WTC11 (cell line): ENCODE measurements around the gene OLFML2B. TPM values are rescaled to one million over a fixed set of nuclear protein-coding genes. Genes with fewer than 3 reads are reported as not detected.

Experiments used
- ATAC-seq: fragments of 200-7000 bp; cut with Tn5 transposase; 2 replicates; pipeline ENCODE4 v1.10.0; 2021; ENCODE audit warnings: mild to moderate bottlenecking, moderate library complexity
- CTCF ChIA-PET: fragments of 300-600 bp; sonication (Branson Sonifier 250); formaldehyde crosslinking; loops from one replicate; lab custom pipeline; 2021; ENCODE audit warnings: antibody characterized with exemption; lab: Charles Lee
- POLR2A ChIA-PET: fragments of 350-600 bp; sonication (Branson Sonifier 250); formaldehyde crosslinking; loops from one replicate; lab custom pipeline; 2021; ENCODE audit warnings: antibody characterized with exemption; lab: Charles Lee
- DNase-seq: peaks from one replicate; pipeline ENCODE4 v3.0.0; 2021; ENCODE audit warnings: low spot score
- H3K27ac Mint-ChIP-seq: 2 replicates; pipeline ENCODE4 v1.8.0; 2021; ENCODE audit warnings: mixed read lengths
- H3K27me3 Mint-ChIP-seq: 2 replicates; pipeline ENCODE4 v1.8.0; 2021; ENCODE audit warnings: low read depth, mild to moderate bottlenecking, moderate library complexity, mixed read lengths
- H3K36me3 Mint-ChIP-seq: 2 replicates; pipeline ENCODE4 v1.8.0; 2021; ENCODE audit warnings: mixed read lengths
- H3K4me1 Mint-ChIP-seq: 2 replicates; pipeline ENCODE4 v1.8.0; 2022; ENCODE audit warnings: mixed read lengths
- H3K4me3 Mint-ChIP-seq: 2 replicates; pipeline ENCODE4 v1.8.0; 2021; ENCODE audit warnings: mild to moderate bottlenecking, moderate library complexity, mixed read lengths
- H3K9me3 Mint-ChIP-seq: 2 replicates; pipeline ENCODE4 v1.8.0; 2021; ENCODE audit warnings: mixed read lengths
- CDX4 ChIP-seq: fragments of 250-450 bp; sonication (Bioruptor Pico); IDR thresholded peaks from 2 replicates; pipeline ENCODE4 v1.9.0; 2021; ENCODE audit warnings: moderate library complexity, mild to moderate bottlenecking, inconsistent platforms, borderline replicate concordance
- ETV6 ChIP-seq: sonication (generic); formaldehyde crosslinking; IDR thresholded peaks from 2 replicates; pipeline ENCODE4 v1.8.1; 2022; ENCODE audit warnings: mild to moderate bottlenecking, missing genetic modification reagents
- FOXP1 ChIP-seq: sonication (generic); formaldehyde crosslinking; IDR thresholded peaks from 2 replicates; pipeline ENCODE4 v1.8.0; 2022; ENCODE audit warnings: missing genetic modification reagents, mild to moderate bottlenecking, moderate library complexity, borderline replicate concordance
- GRHL2 ChIP-seq: fragments of 250-450 bp; sonication (Bioruptor Pico); IDR thresholded peaks from 2 replicates; pipeline ENCODE4 v1.8.0; 2022; ENCODE audit warnings: mild to moderate bottlenecking, moderate library complexity; ENCODE audit not compliant: insufficient replicate concordance, severe bottlenecking
- GTF2I ChIP-seq: fragments of 250-450 bp; sonication (Bioruptor Pico); conservative IDR thresholded peaks from 2 replicates; pipeline ENCODE4 v1.4.0; 2021; ENCODE audit warnings: mild to moderate bottlenecking
- HMGXB4 ChIP-seq: sonication (generic); formaldehyde crosslinking; IDR thresholded peaks from 2 replicates; pipeline ENCODE4 v1.8.1; 2023; ENCODE audit warnings: mild to moderate bottlenecking, moderate library complexity, missing genetic modification reagents
- IRF2 ChIP-seq: sonication (generic); formaldehyde crosslinking; IDR thresholded peaks from 2 replicates; pipeline ENCODE4 v1.8.0; 2022; ENCODE audit warnings: low read depth, missing genetic modification reagents, borderline replicate concordance
- KAT7 ChIP-seq: sonication (generic); formaldehyde crosslinking; IDR thresholded peaks from 2 replicates; pipeline ENCODE4 v1.8.1; 2023; ENCODE audit warnings: missing genetic modification reagents, mild to moderate bottlenecking, borderline replicate concordance
- MXD4 ChIP-seq: fragments of 250-450 bp; sonication (Bioruptor Pico); IDR thresholded peaks from 2 replicates; pipeline ENCODE4 v1.8.0; 2021; ENCODE audit warnings: mild to moderate bottlenecking, moderate library complexity, borderline replicate concordance
- NR2C2 ChIP-seq: sonication (generic); formaldehyde crosslinking; IDR thresholded peaks from 2 replicates; pipeline ENCODE4 v1.8.0; 2022; ENCODE audit warnings: mild to moderate bottlenecking, missing genetic modification reagents
- OVOL2 ChIP-seq: fragments of 250-450 bp; sonication (Bioruptor Pico); IDR thresholded peaks from 2 replicates; pipeline ENCODE4 v1.9.0; 2021; ENCODE audit warnings: mild to moderate bottlenecking, borderline replicate concordance
- PRDM15 ChIP-seq: sonication (generic); formaldehyde crosslinking; IDR thresholded peaks from 2 replicates; pipeline ENCODE4 v1.8.0; 2022; ENCODE audit warnings: missing genetic modification reagents
- PRRX2 ChIP-seq: fragments of 250-450 bp; sonication (Bioruptor Pico); IDR thresholded peaks from 2 replicates; pipeline ENCODE4 v1.8.0; 2021; ENCODE audit warnings: mild to moderate bottlenecking
- SMAD3 ChIP-seq: sonication (generic); formaldehyde crosslinking; IDR thresholded peaks from 2 replicates; pipeline ENCODE4 v1.8.0; 2022; ENCODE audit warnings: missing genetic modification reagents, mild to moderate bottlenecking, borderline replicate concordance
- SP1 ChIP-seq: sonication (generic); formaldehyde crosslinking; conservative IDR thresholded peaks from 2 replicates; pipeline ENCODE4 v1.8.1; 2022; ENCODE audit warnings: missing genetic modification reagents
- ZNF138 ChIP-seq: sonication (generic); formaldehyde crosslinking; conservative IDR thresholded peaks from 2 replicates; pipeline ENCODE4 v1.8.1; 2022; ENCODE audit warnings: mild to moderate bottlenecking, moderate library complexity, missing genetic modification reagents
- ZNF232 ChIP-seq: sonication (generic); formaldehyde crosslinking; IDR thresholded peaks from 2 replicates; pipeline ENCODE4 v1.8.0; 2022; ENCODE audit warnings: mild to moderate bottlenecking, missing genetic modification reagents
- total RNA-seq: library from RNA; stranded (reverse); gene quantifications from 3 replicates; pipeline ENCODE4 v1.2.3, GENCODE V29; 2021
- TF ChIP-seq, protein P1 (sequence below): sonication (generic); formaldehyde crosslinking; IDR thresholded peaks from 2 replicates; pipeline ENCODE4 v1.8.1; 2022; ENCODE audit warnings: low read depth, mild to moderate bottlenecking, moderate library complexity, missing genetic modification reagents, borderline replicate concordance
- TF ChIP-seq, protein P2 (sequence below): fragments of 250-450 bp; sonication (Bioruptor Pico); IDR thresholded peaks from 2 replicates; pipeline ENCODE4 v1.9.0; 2021; ENCODE audit warnings: mild to moderate bottlenecking

Gene OLFML2B
- total RNA-seq, 1 experiment from 2014 or later, result 4.9 TPM

- ATAC-seq (no peak), DNase-seq (no peak)
- ChIA-PET POLR2A (no interaction called here), CTCF (interaction anchor here (0.7 to 2.5 kb wide), 2 partner anchors 10 to 241 kb away, joined by 4 to 13 read pairs; partner anchors contain the start of gene OLFML2B)
- no peaks in the 10 kb centered on the region for H3K36me3 Mint-ChIP-seq
- no peak overlapping the region for H3K27ac Mint-ChIP-seq
- peaks cover 7% of the 10 kb centered on the region for H3K27me3 Mint-ChIP-seq
- no peak overlapping the region for H3K4me3 Mint-ChIP-seq
- no peaks in the 10 kb centered on the region for H3K9me3 Mint-ChIP-seq
- no peaks in the 10 kb centered on the region for H3K4me1 Mint-ChIP-seq
- TF ChIP-seq, protein P1, sequence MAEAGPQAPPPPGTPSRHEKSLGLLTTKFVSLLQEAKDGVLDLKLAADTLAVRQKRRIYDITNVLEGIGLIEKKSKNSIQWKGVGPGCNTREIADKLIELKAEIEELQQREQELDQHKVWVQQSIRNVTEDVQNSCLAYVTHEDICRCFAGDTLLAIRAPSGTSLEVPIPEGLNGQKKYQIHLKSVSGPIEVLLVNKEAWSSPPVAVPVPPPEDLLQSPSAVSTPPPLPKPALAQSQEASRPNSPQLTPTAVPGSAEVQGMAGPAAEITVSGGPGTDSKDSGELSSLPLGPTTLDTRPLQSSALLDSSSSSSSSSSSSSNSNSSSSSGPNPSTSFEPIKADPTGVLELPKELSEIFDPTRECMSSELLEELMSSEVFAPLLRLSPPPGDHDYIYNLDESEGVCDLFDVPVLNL (CRISPR knock-in tag), result no peak
- TF ChIP-seq SMAD3 (CRISPR knock-in tag), result no peak
- TF ChIP-seq IRF2, result no peak
- no peak for TF ChIP-seq OVOL2 (CRISPR knock-in tag)
- no peak for TF ChIP-seq KAT7 (CRISPR knock-in tag)
- TF ChIP-seq MXD4 (CRISPR knock-in tag), result no peak
- no peak for TF ChIP-seq GRHL2 (CRISPR knock-in tag)
- no peak for TF ChIP-seq NR2C2 (CRISPR knock-in tag)
- TF ChIP-seq ETV6, result no peak
- TF ChIP-seq, protein P2, sequence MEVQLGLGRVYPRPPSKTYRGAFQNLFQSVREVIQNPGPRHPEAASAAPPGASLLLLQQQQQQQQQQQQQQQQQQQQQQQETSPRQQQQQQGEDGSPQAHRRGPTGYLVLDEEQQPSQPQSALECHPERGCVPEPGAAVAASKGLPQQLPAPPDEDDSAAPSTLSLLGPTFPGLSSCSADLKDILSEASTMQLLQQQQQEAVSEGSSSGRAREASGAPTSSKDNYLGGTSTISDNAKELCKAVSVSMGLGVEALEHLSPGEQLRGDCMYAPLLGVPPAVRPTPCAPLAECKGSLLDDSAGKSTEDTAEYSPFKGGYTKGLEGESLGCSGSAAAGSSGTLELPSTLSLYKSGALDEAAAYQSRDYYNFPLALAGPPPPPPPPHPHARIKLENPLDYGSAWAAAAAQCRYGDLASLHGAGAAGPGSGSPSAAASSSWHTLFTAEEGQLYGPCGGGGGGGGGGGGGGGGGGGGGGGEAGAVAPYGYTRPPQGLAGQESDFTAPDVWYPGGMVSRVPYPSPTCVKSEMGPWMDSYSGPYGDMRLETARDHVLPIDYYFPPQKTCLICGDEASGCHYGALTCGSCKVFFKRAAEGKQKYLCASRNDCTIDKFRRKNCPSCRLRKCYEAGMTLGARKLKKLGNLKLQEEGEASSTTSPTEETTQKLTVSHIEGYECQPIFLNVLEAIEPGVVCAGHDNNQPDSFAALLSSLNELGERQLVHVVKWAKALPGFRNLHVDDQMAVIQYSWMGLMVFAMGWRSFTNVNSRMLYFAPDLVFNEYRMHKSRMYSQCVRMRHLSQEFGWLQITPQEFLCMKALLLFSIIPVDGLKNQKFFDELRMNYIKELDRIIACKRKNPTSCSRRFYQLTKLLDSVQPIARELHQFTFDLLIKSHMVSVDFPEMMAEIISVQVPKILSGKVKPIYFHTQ (CRISPR knock-in tag), result no peak
- no peak for TF ChIP-seq CDX4 (CRISPR knock-in tag)
- TF ChIP-seq ZNF232 (CRISPR knock-in tag), result no peak
- TF ChIP-seq HMGXB4 (CRISPR knock-in tag), result no peak
- no peak for TF ChIP-seq PRDM15 (CRISPR knock-in tag)
- TF ChIP-seq GTF2I (CRISPR knock-in tag), result no peak
- TF ChIP-seq FOXP1 (CRISPR knock-in tag), result no peak
- no peak for TF ChIP-seq PRRX2 (CRISPR knock-in tag)
- no peak for TF ChIP-seq ZNF138
- TF ChIP-seq SP1 (CRISPR knock-in tag), result no peak
- TF ChIP-seq, all 79 proteins: peak for 0
Measured at GRCh38 chr1:162033428-162033827, 9.8 kb upstream of the OLFML2B start.
